Hepatocyte (in vitro differentiated cells): Measurements from ENCODE around the gene LIMA1.

Experiments
- CTCF ChIP-seq: fragments of 200-600 bp; sonication (generic); IDR thresholded peaks from 2 replicates; pipeline ENCODE4 v1.5.1; 2016; ENCODE audit warnings: antibody characterized with exemption, mild to moderate bottlenecking; ENCODE audit not compliant: poor library complexity
- EZH2 ChIP-seq: fragments of 200-600 bp; sonication (generic); IDR thresholded peaks from 2 replicates; pipeline ENCODE4 v1.6.1; 2016; ENCODE audit warnings: antibody characterized with exemption, mild to moderate bottlenecking, borderline replicate concordance

DNA sequence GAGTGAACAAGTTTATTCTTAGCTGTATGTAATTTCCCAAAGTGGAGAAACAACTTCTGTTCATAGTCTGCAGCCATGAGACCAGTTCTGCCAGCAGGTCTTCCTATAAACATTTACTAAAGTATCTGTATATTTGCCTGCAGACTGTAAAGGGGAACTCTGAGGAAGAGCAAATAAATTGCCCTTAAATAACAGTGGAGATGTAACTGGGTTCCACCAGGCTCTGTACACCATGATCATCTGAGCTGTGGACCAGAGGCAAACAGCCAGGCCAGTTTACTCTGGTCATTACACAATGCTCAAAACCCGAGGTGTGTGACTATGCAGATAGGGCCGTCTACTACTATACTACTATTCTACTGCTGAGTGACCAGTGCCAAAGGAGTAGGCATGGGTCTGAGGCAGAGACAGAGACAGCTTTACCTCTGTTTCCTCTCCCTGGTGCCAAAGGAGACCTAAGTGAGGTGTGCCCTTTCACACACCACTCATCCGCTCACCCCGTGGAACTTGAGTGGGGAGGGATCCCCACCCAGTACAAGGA is 95.0 kb downstream of the LIMA1 start:
- TF ChIP-seq CTCF (no peak), EZH2 (no peak)
